GM12878 (cell line): Measurements from ENCODE around the gene ZNF511. TPM values are rescaled to one million over a fixed set of nuclear protein-coding genes. Genes with fewer than 3 reads are reported as not detected.
A peak's percentile ranks its signal among the peaks of the same experiment; 100 is the strongest.
"Not testable (repeated sequence)": the region's sequence is repeated elsewhere in the genome, so short reads cannot be mapped to it uniquely, and the experiment has no call there.

Source experiments
- ATAC-seq: fragments of 200-7000 bp; cut with Tn5 transposase; 3 replicates; pipeline ENCODE4 v1.9.1; 2020; ENCODE audit warnings: mild to moderate bottlenecking, moderate library complexity
- BruUV-seq: library from RNA; stranded (reverse); fragments of 400-500 nt; replicated peaks from 2 replicates; lab custom pipeline; 2021; lab: Mats Ljungman, UMichigan
- CTCF ChIA-PET: fragments of 300-600 bp; sonication (Branson Sonifier 250); formaldehyde crosslinking; extraction: SDS; loops from one replicate; lab custom pipeline; 2021; ENCODE audit warnings: inconsistent platforms; lab: Yijun Ruan, JAX
- POLR2A ChIA-PET: fragments of 350-600 bp; formaldehyde crosslinking; extraction: SDS; loops from one replicate; lab custom pipeline; 2021; ENCODE audit warnings: inconsistent platforms; lab: Charles Lee
- RAD21 ChIA-PET: fragments of 300-600 bp; sonication (Branson Sonifier 250); formaldehyde crosslinking; loops from one replicate; lab custom pipeline; 2023; ENCODE audit warnings: antibody characterized with exemption; ENCODE audit not compliant: unreplicated experiment; lab: Charles Lee
- SMC1A ChIA-PET: fragments of 300-600 bp; sonication (Branson Sonifier 250); formaldehyde crosslinking; loops from one replicate; lab custom pipeline; 2023; ENCODE audit not compliant: unreplicated experiment, uncharacterized antibody; lab: Charles Lee
- DNase-seq: peaks from one replicate; pipeline ENCODE4 v3.0.0-alpha.2; 2011; ENCODE audit warnings: low read depth, low spot score
- FAIRE-seq: peaks from 3 replicates; lab custom pipeline; 2011; peaks lifted over from hg19 to GRCh38; lab: Jason Lieb, UNC
- H2AFZ ChIP-seq: 2 replicates; pipeline ENCODE4 v1.6.0; 2011; ENCODE audit warnings: low read depth, low read length, control low read depth; ENCODE audit not compliant: control insufficient read depth
- H3K27ac ChIP-seq: 2 replicates; pipeline ENCODE4 v1.5.1; 2011; ENCODE audit warnings: control low read depth; ENCODE audit not compliant: control insufficient read depth, insufficient read depth
- H3K27me3 ChIP-seq, 2 experiments: replicated peaks in 1 of 2; 2 replicates each; pipeline versions ENCODE4 v1.6.0 to v1.6.1; 2011; ENCODE audit warnings: low read length in 1 of 2; ENCODE audit not compliant: control insufficient read depth in 2 of 2, insufficient read depth in 2 of 2
- H3K36me3 ChIP-seq, 2 experiments: 2 replicates each; pipeline ENCODE4 v1.5.1; 2011; ENCODE audit warnings: low read length in 1 of 2; ENCODE audit not compliant: control insufficient read depth in 2 of 2, insufficient read depth in 2 of 2
- H3K4me1 ChIP-seq: 2 replicates; pipeline ENCODE4 v1.6.1; 2011; ENCODE audit warnings: mild to moderate bottlenecking, low read length, moderate library complexity, mixed read lengths; ENCODE audit not compliant: control insufficient read depth, insufficient read depth
- H3K4me2 ChIP-seq: 2 replicates; pipeline ENCODE4 v1.6.0; 2011; ENCODE audit warnings: control low read depth; ENCODE audit not compliant: control insufficient read depth, insufficient read depth
- H3K4me3 ChIP-seq: fragments of 200-600 bp; sonication (generic); 2 replicates; pipeline ENCODE4 v1.5.1; 2016
- H3K79me2 ChIP-seq: 2 replicates; pipeline ENCODE4 v1.6.0; 2011; ENCODE audit warnings: low read length; ENCODE audit not compliant: control insufficient read depth, insufficient read depth
- H3K9ac ChIP-seq: 2 replicates; pipeline ENCODE4 v1.8.0; 2011; ENCODE audit warnings: low read length, control low read depth, mixed read lengths; ENCODE audit not compliant: control insufficient read depth, insufficient read depth
- H3K9me3 ChIP-seq: replicated peaks from 3 replicates; pipeline ENCODE4 v1.5.1; 2011; ENCODE audit warnings: mild to moderate bottlenecking, low read length; ENCODE audit not compliant: control insufficient read depth, insufficient read depth
- H4K20me1 ChIP-seq: 2 replicates; pipeline ENCODE4 v1.6.0; 2011; ENCODE audit not compliant: control insufficient read depth, insufficient read depth
- EZH2 ChIP-seq: IDR thresholded peaks from 2 replicates; pipeline ENCODE4 v1.6.1; 2012; ENCODE audit warnings: low read depth, mild to moderate bottlenecking, control low read depth, inconsistent platforms, low read length, borderline replicate concordance; ENCODE audit not compliant: control insufficient read depth
- NFYB ChIP-seq: IDR thresholded peaks from 2 replicates; pipeline ENCODE4 v1.6.1; 2011; ENCODE audit warnings: low read depth, mild to moderate bottlenecking, low read length, improper control_type of control experiment, moderate library complexity; ENCODE audit not compliant: insufficient read depth
- POLR2A ChIP-seq: IDR thresholded peaks from 2 replicates; pipeline ENCODE4 v1.6.1; 2011; ENCODE audit warnings: low read depth, mild to moderate bottlenecking, low read length
- SPI1 ChIP-seq: IDR thresholded peaks from 2 replicates; pipeline ENCODE4 v1.6.1; 2011; ENCODE audit warnings: low read depth, mild to moderate bottlenecking, low read length, moderate library complexity, borderline replicate concordance; ENCODE audit not compliant: insufficient read depth
- ZNF207 ChIP-seq: fragments of 450-650 bp; IDR thresholded peaks from 2 replicates; pipeline ENCODE4 v1.6.1; 2014; ENCODE audit warnings: antibody characterized with exemption, mild to moderate bottlenecking, borderline replicate concordance
- WGBS: methylation state at CpG from one replicate; pipeline ENCODE4 v1.1.6; 2016; ENCODE audit warnings: low lambda C conversion rate; ENCODE audit not compliant: insufficient replicate concordance, insufficient coverage; ENCODE audit errors: missing lambda C conversion rate; 5-methylcytosine and 5-hydroxymethylcytosine counted together
- in situ Hi-C: fragments of 300-500 bp; cut with MboI; formaldehyde crosslinking; loops from 9 replicates; pipeline ENCODE4 v1.14.3; 2018; ENCODE audit warnings: mixed read lengths
- intact Hi-C: fragments of 100-400 bp; cut with micrococcal nuclease; formaldehyde crosslinking; loops from one replicate; pipeline ENCODE4 v1.14.2; 2022; ENCODE audit not compliant: unreplicated experiment
- polyA plus RNA-seq, 11 experiments: library from polyadenylated mRNA; depleted of rRNA in 4 of 11; unstranded in 6 of 11; stranded (reverse) in 5 of 11; fragments of >200 nt; fragmentation: Nextera tagmentation in 4 of 11; fragmentation: Illumina TruSeq in 1 of 11; extraction: Ambion mirVana in 4 of 11; extraction: Trizol in 1 of 11; gene quantifications; 1 replicate in 1 of 11; 2 replicates in 10 of 11; pipeline versions ENCODE4 v1.2.1 to v1.2.3, GENCODE V29; 2011 to 2016; ENCODE audit warnings: inconsistent platforms in 2 of 11, missing spikeins in 2 of 11, low read depth in 1 of 11
- total RNA-seq, 4 experiments: library from RNA; depleted of rRNA in 3 of 4; stranded (reverse); fragments of >200 nt in 3 of 4; fragmentation: Illumina TruSeq in 1 of 4; extraction: Trizol in 1 of 4; gene quantifications; 2 replicates each; pipeline versions ENCODE4 v1.2.1 to v1.2.3, GENCODE V29; 2013 to 2021

ZNF511 gene
- total and polyA plus RNA-seq, 10 of the 15 experiments (the other 5 are each of a cell fraction or from before 2014, with no cell fraction given), result 0.58 to 110 (median 32.0) TPM

DNA sequence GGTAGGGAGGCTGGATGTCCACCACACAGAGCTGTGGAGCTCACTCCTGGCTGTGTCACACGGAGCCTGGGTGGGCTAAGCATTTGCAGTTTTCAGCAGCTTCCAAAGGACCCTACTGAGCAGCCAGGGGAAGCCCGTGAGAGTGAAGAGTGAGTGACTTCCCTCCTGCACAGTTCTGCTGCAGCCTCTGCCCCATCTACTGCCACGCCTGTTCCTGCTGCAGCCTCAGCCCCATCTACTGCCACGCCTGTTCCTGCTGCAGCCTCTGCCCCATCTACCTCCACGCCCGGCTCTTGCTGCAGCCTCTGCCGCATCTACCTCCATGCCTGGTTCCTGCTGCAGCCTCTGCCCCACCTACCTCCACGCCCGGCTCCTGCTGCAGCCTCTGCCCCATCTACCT is 44.3 kb upstream of the ZNF511 start (continued):
- TF ChIP-seq EZH2, result no peak

DNA sequence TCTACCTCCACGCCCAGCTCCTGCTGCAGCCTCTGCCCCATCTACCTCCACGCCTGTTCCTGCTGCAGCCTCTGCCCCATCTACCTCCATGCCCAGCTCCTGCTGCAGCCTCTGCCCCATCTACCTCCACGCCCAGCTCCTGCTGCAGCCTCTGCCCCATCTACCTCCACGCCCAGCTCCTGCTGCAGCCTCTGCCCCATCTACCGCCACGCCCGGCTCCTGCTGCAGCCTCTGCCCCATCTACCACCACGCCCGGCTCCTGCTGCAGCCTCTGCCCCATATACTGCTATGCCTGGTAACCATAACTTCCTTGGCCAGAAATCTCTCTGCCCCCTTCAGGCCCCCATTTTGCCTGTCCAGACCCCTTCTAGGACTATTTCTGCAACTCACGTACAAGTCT is 43.7 kb upstream of the ZNF511 start:
- ATAC-seq, H3K4me2 ChIP-seq, H4K20me1 ChIP-seq, RAD21 ChIA-PET, BruUV-seq, H2AFZ ChIP-seq, H3K4me1 ChIP-seq, H3K27me3 ChIP-seq, H3K79me2 ChIP-seq, FAIRE-seq, H3K4me3 ChIP-seq, H3K9me3 ChIP-seq, DNase-seq, intact Hi-C loops, SMC1A ChIA-PET, H3K9ac ChIP-seq, CTCF ChIA-PET, in situ Hi-C loops, H3K27ac ChIP-seq: not testable (repeated sequence)
- POLR2A ChIA-PET, result interaction anchor here (1.0 kb wide), 1 partner anchor 10 kb away, joined by 5 read pairs; no protein-coding TSS in a partner anchor
- 40% methylated on average over 8 of the region's 10 CpGs for WGBS
- peaks cover 8 to 14% of the 10 kb centered on the region in 2 experiments for H3K36me3 ChIP-seq

DNA sequence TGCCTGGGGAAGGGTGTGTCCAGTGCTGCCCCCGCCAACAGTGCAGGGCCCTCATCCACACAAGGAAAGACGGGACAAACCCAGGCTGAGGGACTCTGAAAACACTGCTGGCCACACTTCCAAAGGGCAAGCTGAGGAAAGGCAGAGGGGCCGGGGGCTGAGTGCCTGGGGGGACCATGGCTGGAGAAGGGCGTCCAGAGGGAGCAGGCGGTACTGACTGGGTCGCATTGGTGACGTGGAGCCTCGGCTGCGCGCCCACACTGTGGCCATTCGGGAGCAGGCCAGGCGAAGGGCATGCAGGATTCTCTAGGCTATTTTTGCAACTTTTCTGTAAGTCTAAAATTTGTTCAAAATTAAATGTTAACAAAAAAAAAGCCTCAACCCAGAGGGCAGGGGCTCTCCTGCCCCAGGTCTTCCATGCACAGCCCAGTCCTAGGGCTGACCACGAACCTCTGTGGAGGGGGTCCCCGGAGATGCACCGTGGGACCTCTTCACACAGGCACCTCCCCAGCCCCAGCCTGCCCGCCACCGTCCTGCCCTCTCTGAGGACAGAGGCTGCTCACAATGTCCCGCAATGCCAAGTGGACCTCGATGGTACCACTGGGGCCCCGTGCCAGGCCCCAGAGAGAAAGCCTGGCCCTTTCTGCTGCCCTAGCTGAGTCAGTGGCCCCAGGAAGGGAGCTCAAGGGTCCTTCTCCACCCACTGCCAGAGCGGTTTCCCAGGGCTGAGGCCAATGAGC is 42.5 kb upstream of the ZNF511 start:
- ChIA-PET RAD21 (no interaction called here), SMC1A (no interaction called here)

More for the DNA sequence above, 42.5 kb upstream of the ZNF511 start:
- H3K27ac ChIP-seq, result no peak overlapping the region
- no peak overlapping the region for H2AFZ ChIP-seq
- intact Hi-C loops, result no loop called here
- BruUV-seq, result no TSS peak
- H4K20me1 ChIP-seq, result no peaks in the 10 kb centered on the region
- H3K4me3 ChIP-seq, result no peak overlapping the region
- H3K9me3 ChIP-seq, result no peaks in the 10 kb centered on the region
- no peak for TF ChIP-seq SPI1
- TF ChIP-seq POLR2A, result 0 out of 2 replicates have a peak, but pooled peaks have one; percentile 14
- TF ChIP-seq ZNF207, result no peak
- no peak for TF ChIP-seq NFYB
- TF ChIP-seq, all 136 proteins: peak for 1
- in situ Hi-C loops, result no loop called here
- FAIRE-seq (no peak), DNase-seq (no peak), ATAC-seq (no peak)
- WGBS, result 90% methylated on average over 21 of the region's 21 CpGs
- Histone ChIP-seq H3K27me3 (no peaks in the 10 kb centered on the region), H3K4me2 (no peak overlapping the region), H3K4me1 (peaks cover under 1% of the 10 kb centered on the region; the same call in 1 of the 2 replicates), H3K9ac (no peak overlapping the region), H3K79me2 (no peaks in the 10 kb centered on the region), H3K36me3 (peaks cover 9 to 25% of the 10 kb centered on the region in 2 experiments)
- CTCF ChIA-PET, result no interaction called here
- POLR2A ChIA-PET, result interaction anchor here (0.7 to 1.0 kb wide), 2 partner anchors 9 to 10 kb away, joined by 3 to 5 read pairs; no protein-coding TSS in a partner anchor
